GM12865 (cell line): Measurements from ENCODE around the gene SEL1L3.

Experiments used
- DNase-seq: peaks from one replicate; pipeline ENCODE4 v3.0.0; 2010; ENCODE audit warnings: low read depth
- H3K4me3 ChIP-seq: 2 replicates; pipeline ENCODE4 v1.5.1; 2011; ENCODE audit warnings: mild to moderate bottlenecking, low read depth, low read length, control low read depth
- TF ChIP-seq, protein P1 (sequence below): IDR thresholded peaks from 2 replicates; pipeline ENCODE4 v1.5.1; 2011; ENCODE audit warnings: low read length, control low read depth, low read depth, inconsistent platforms; ENCODE audit not compliant: insufficient read depth; ENCODE audit errors: missing control alignments

Gene SEL1L3

GRCh38 chr4:25786497-25787065, 76.2 kb downstream of the SEL1L3 start:
- DNase-seq = no peak
- TF ChIP-seq, protein P1, sequence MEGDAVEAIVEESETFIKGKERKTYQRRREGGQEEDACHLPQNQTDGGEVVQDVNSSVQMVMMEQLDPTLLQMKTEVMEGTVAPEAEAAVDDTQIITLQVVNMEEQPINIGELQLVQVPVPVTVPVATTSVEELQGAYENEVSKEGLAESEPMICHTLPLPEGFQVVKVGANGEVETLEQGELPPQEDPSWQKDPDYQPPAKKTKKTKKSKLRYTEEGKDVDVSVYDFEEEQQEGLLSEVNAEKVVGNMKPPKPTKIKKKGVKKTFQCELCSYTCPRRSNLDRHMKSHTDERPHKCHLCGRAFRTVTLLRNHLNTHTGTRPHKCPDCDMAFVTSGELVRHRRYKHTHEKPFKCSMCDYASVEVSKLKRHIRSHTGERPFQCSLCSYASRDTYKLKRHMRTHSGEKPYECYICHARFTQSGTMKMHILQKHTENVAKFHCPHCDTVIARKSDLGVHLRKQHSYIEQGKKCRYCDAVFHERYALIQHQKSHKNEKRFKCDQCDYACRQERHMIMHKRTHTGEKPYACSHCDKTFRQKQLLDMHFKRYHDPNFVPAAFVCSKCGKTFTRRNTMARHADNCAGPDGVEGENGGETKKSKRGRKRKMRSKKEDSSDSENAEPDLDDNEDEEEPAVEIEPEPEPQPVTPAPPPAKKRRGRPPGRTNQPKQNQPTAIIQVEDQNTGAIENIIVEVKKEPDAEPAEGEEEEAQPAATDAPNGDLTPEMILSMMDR = no peak
- no peak overlapping the region for H3K4me3 ChIP-seq

DNA sequence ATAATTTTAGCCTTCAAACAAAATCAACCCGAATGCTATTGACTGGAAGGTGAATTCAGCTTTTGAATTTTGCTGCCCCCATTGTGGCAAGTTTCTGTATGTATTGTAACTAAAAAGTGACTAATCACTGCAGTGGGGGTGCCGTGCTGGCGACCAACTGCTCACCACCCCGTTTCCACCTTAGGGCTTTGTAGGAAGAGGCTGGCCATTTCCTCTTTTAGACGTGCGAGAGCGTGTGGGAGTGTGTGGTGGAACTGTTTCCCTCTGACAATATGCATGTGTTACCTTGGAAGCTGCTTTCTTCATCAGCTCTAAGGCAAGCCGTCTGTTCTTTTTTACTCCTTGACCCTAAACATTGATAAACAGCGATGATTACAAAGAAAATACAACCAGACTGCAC, 78.8 kb downstream of the SEL1L3 start:
- DNase-seq = no peak
- no peak overlapping the region for H3K4me3 ChIP-seq
- TF ChIP-seq, protein P1 = no peak

- TF ChIP-seq, protein P1 = no peak
- no peak for DNase-seq
- no peak overlapping the region for H3K4me3 ChIP-seq
Measured at GRCh38 chr4:25783126-25783525, 79.7 kb downstream of the SEL1L3 start.

DNA sequence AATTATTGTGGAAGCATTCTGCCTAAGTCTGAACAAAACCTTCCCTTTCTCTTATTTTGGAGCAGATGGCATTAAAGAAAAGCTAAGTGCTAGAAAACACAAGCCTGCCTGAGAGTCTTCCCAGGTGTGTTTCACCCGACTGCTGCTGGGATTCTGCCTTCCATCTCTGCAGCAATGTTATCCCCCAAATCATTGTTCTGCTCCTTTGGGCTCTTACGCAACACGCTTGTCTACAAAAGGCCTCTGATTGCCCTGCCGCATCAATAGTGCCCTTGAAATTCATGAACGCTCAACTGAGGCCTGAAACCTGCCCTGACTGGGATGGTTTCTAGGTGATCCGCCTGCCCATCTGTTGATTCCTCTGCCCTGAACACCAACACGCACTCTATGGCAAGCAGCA, 80.3 kb downstream of the SEL1L3 start:
- no peak overlapping the region for H3K4me3 ChIP-seq
- TF ChIP-seq, protein P1 = no peak
- DNase-seq = no peak

- TF ChIP-seq, protein P1 = no peak
- H3K4me3 ChIP-seq = no peak overlapping the region
- DNase-seq = no peak
Measured at GRCh38 chr4:25779021-25779420, 83.8 kb downstream of the SEL1L3 start.

- no peak for DNase-seq
- H3K4me3 ChIP-seq = no peak overlapping the region
Measured at GRCh38 chr4:25776795-25777194, 86.0 kb downstream of the SEL1L3 start.

DNA sequence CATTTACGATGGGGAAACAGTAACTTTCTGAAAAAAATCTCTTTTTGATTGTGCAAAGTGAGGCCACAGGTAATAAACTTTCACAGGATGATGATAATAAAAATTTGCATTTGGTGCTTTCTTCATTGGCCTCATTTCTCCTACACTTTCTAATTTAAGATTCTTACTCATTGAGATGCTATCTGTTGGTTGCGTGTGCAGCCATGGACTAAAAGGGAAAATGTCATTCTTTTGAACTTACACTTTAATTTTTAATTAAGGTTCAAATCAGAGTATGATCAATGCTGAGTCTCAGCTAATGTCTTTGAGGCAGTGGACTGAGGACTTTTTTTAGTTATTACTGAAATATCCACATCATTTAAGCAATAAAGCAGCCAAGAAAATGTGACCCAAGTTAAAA, 87.6 kb downstream of the SEL1L3 start:
- no peak for DNase-seq
- H3K4me3 ChIP-seq = no peak overlapping the region
- TF ChIP-seq, protein P1 = no peak

More at GRCh38 chr4:25776795-25777194, 86.0 kb downstream of the SEL1L3 start:
- TF ChIP-seq, protein P1 = no peak
